ENCODE measurements around the gene SLC27A3.

SLC27A3 gene

GRCh38 chr1:153789478-153790034 lies 14.3 kb downstream of the SLC27A3 start:
- Histone ChIP-seq H3K4me3 (ENCODE audit: low read depth in 1 of 2, low read length in 2 of 2) (peak overlapping the region; percentile 50 to 67), H3K27me3 (ENCODE audit: control insufficient read depth in 1 of 2, insufficient read depth in 2 of 2, low read length in 2 of 2) (no peaks in the 10 kb centered on the region), H3K27ac (ENCODE audit: low read depth, low read length) (peak overlapping the region; percentile 95), H3K36me3 (ENCODE audit: insufficient read depth, low read length) (no peaks in the 10 kb centered on the region), H3K9me3 (ENCODE audit: low read length) (no peaks in the 10 kb centered on the region), H3K4me1 (ENCODE audit: insufficient read depth, low read length) (peaks cover 25% of the 10 kb centered on the region), H3K9ac (ENCODE audit: low read length) (peak overlapping the region; percentile 69)

- Histone ChIP-seq H3K9ac (ENCODE audit: low read length) (peak overlapping the region; percentile 69), H3K27ac (ENCODE audit: low read depth, low read length) (peak overlapping the region; percentile 95), H3K36me3 (ENCODE audit: insufficient read depth, low read length) (no peaks in the 10 kb centered on the region), H3K27me3 (ENCODE audit: control insufficient read depth in 1 of 2, insufficient read depth in 2 of 2, low read length in 2 of 2) (no peaks in the 10 kb centered on the region), H3K4me1 (ENCODE audit: insufficient read depth, low read length) (peaks cover 25% of the 10 kb centered on the region), H3K9me3 (ENCODE audit: low read length) (no peaks in the 10 kb centered on the region), H3K4me3 (ENCODE audit: low read depth in 1 of 2, low read length in 2 of 2) (peak overlapping the region; percentile 50 to 67)
Measured at GRCh38 chr1:153790313-153790965, 15.2 kb downstream of the SLC27A3 start.

- Histone ChIP-seq H3K27me3 (ENCODE audit: control insufficient read depth in 1 of 2, insufficient read depth in 2 of 2, low read length in 2 of 2) (no peaks in the 10 kb centered on the region), H3K27ac (ENCODE audit: low read depth, low read length) (peak overlapping the region; percentile 95), H3K36me3 (ENCODE audit: insufficient read depth, low read length) (no peaks in the 10 kb centered on the region), H3K4me1 (ENCODE audit: insufficient read depth, low read length) (peaks cover 25% of the 10 kb centered on the region), H3K9ac (ENCODE audit: low read length) (peak overlapping the region; percentile 69), H3K9me3 (ENCODE audit: low read length) (no peaks in the 10 kb centered on the region), H3K4me3 (ENCODE audit: low read depth in 1 of 2, low read length in 2 of 2) (peak overlapping the region; percentile 30 to 67)
Measured at GRCh38 chr1:153790966-153791647, 15.9 kb downstream of the SLC27A3 start.

GRCh38 chr1:153791648-153792253 lies 16.5 kb downstream of the SLC27A3 start:
- Histone ChIP-seq H3K27me3 (ENCODE audit: control insufficient read depth in 1 of 2, insufficient read depth in 2 of 2, low read length in 2 of 2) (no peaks in the 10 kb centered on the region), H3K9ac (ENCODE audit: low read length) (no peak overlapping the region), H3K4me3 (ENCODE audit: low read depth in 1 of 2, low read length in 2 of 2) (no peak overlapping the region), H3K27ac (ENCODE audit: low read depth, low read length) (peak overlapping the region; percentile 95), H3K4me1 (ENCODE audit: insufficient read depth, low read length) (peaks cover 25% of the 10 kb centered on the region), H3K9me3 (ENCODE audit: low read length) (no peaks in the 10 kb centered on the region), H3K36me3 (ENCODE audit: insufficient read depth, low read length) (no peaks in the 10 kb centered on the region)

- Histone ChIP-seq H3K9me3 (ENCODE audit: low read length) (no peaks in the 10 kb centered on the region), H3K27ac (ENCODE audit: low read depth, low read length) (no peak overlapping the region), H3K4me1 (ENCODE audit: insufficient read depth, low read length) (peaks cover 25% of the 10 kb centered on the region), H3K4me3 (ENCODE audit: low read depth in 1 of 2, low read length in 2 of 2) (no peak overlapping the region), H3K36me3 (ENCODE audit: insufficient read depth, low read length) (no peaks in the 10 kb centered on the region), H3K27me3 (ENCODE audit: control insufficient read depth in 1 of 2, insufficient read depth in 2 of 2, low read length in 2 of 2) (no peaks in the 10 kb centered on the region), H3K9ac (ENCODE audit: low read length) (no peak overlapping the region)
Measured at GRCh38 chr1:153792631-153793041, 17.4 kb downstream of the SLC27A3 start.

GRCh38 chr1:153793261-153793972 lies 18.2 kb downstream of the SLC27A3 start:
- Histone ChIP-seq H3K4me3 (ENCODE audit: low read depth in 1 of 2, low read length in 2 of 2) (no peak overlapping the region), H3K36me3 (ENCODE audit: insufficient read depth, low read length) (no peaks in the 10 kb centered on the region), H3K9ac (ENCODE audit: low read length) (no peak overlapping the region), H3K4me1 (ENCODE audit: insufficient read depth, low read length) (peaks cover 25% of the 10 kb centered on the region), H3K27me3 (ENCODE audit: control insufficient read depth in 1 of 2, insufficient read depth in 2 of 2, low read length in 2 of 2) (no peaks in the 10 kb centered on the region), H3K27ac (ENCODE audit: low read depth, low read length) (no peak overlapping the region), H3K9me3 (ENCODE audit: low read length) (no peaks in the 10 kb centered on the region)

- Histone ChIP-seq H3K9me3 (ENCODE audit: low read length) (no peaks in the 10 kb centered on the region), H3K36me3 (ENCODE audit: insufficient read depth, low read length) (no peaks in the 10 kb centered on the region), H3K27ac (ENCODE audit: low read depth, low read length) (no peak overlapping the region), H3K9ac (ENCODE audit: low read length) (no peak overlapping the region), H3K27me3 (ENCODE audit: control insufficient read depth in 1 of 2, insufficient read depth in 2 of 2, low read length in 2 of 2) (no peaks in the 10 kb centered on the region), H3K4me3 (ENCODE audit: low read depth in 1 of 2, low read length in 2 of 2) (no peak overlapping the region), H3K4me1 (ENCODE audit: insufficient read depth, low read length) (peaks cover 20% of the 10 kb centered on the region)
Measured at GRCh38 chr1:153793973-153794615, 18.9 kb downstream of the SLC27A3 start.

GRCh38 chr1:153794624-153795329 lies 19.6 kb downstream of the SLC27A3 start:
- H3K27me3 ChIP-seq (ENCODE audit: control insufficient read depth in 1 of 2, insufficient read depth in 2 of 2, low read length in 2 of 2): no peaks in the 10 kb centered on the region
- H3K4me3 ChIP-seq (ENCODE audit: low read depth in 1 of 2, low read length in 2 of 2): no peak overlapping the region
- H3K9ac ChIP-seq (ENCODE audit: low read length): no peak overlapping the region
- H3K36me3 ChIP-seq (ENCODE audit: insufficient read depth, low read length): no peaks in the 10 kb centered on the region
- peaks cover 13% of the 10 kb centered on the region for H3K4me1 ChIP-seq (ENCODE audit: insufficient read depth, low read length)
- no peaks in the 10 kb centered on the region for H3K9me3 ChIP-seq (ENCODE audit: low read length)
- no peak overlapping the region for H3K27ac ChIP-seq (ENCODE audit: low read depth, low read length)

GRCh38 chr1:153795330-153795837 lies 20.2 kb downstream of the SLC27A3 start:
- no peaks in the 10 kb centered on the region for H3K9me3 ChIP-seq (ENCODE audit: low read length)
- H3K36me3 ChIP-seq (ENCODE audit: insufficient read depth, low read length): no peaks in the 10 kb centered on the region
- no peak overlapping the region for H3K9ac ChIP-seq (ENCODE audit: low read length)
- no peak overlapping the region for H3K4me3 ChIP-seq (ENCODE audit: low read depth in 1 of 2, low read length in 2 of 2)
- H3K27me3 ChIP-seq (ENCODE audit: control insufficient read depth in 1 of 2, insufficient read depth in 2 of 2, low read length in 2 of 2): no peaks in the 10 kb centered on the region
- peaks cover 10% of the 10 kb centered on the region for H3K4me1 ChIP-seq (ENCODE audit: insufficient read depth, low read length)
- no peak overlapping the region for H3K27ac ChIP-seq (ENCODE audit: low read depth, low read length)

- Histone ChIP-seq H3K27ac (ENCODE audit: low read depth, low read length) (no peak overlapping the region), H3K9ac (ENCODE audit: low read length) (no peak overlapping the region), H3K36me3 (ENCODE audit: insufficient read depth, low read length) (no peaks in the 10 kb centered on the region), H3K4me1 (ENCODE audit: insufficient read depth, low read length) (peaks cover 5% of the 10 kb centered on the region), H3K9me3 (ENCODE audit: low read length) (no peaks in the 10 kb centered on the region), H3K4me3 (ENCODE audit: low read depth in 1 of 2, low read length in 2 of 2) (no peak overlapping the region), H3K27me3 (ENCODE audit: control insufficient read depth in 1 of 2, insufficient read depth in 2 of 2, low read length in 2 of 2) (no peaks in the 10 kb centered on the region)
Measured at GRCh38 chr1:153795934-153796785, 21.0 kb downstream of the SLC27A3 start.
